ENCODE results near the gene DUSP9. TPM values are rescaled to one million over a fixed set of nuclear protein-coding genes. Genes with fewer than 3 reads are reported as not detected.
A peak's percentile ranks its signal among the peaks of the same experiment; 100 is the strongest.
"Not testable (repeated sequence)": the region's sequence is repeated elsewhere in the genome, so short reads cannot be mapped to it uniquely, and the experiment has no call there.

The DUSP9 gene
- total RNA-seq = under 1 TPM; 0.11 to 0.42 (median 0.33) TPM

GRCh38 chrX:153646620-153647373, at the start of gene DUSP9:
TSS of gene DUSP9 (plus strand) at chrX:153647203. CDS start at chrX:153647954, 751 bp downstream.
- Mint-ChIP-seq H3K9me3 (no peaks in the 10 kb centered on the region), H3K36me3 (ENCODE audit: insufficient read depth) (no peaks in the 10 kb centered on the region), H3K4me1 (ENCODE audit: low read depth) (peaks cover 5% of the 10 kb centered on the region), H3K4me3 (no peak within 1 kb of the TSS), H3K27me3 (ENCODE audit: low read depth) (peaks cover 33% of the 10 kb centered on the region)
- ATAC-seq = peak; percentile 37 to 38
- peak; percentile 9 for DNase-seq

- DNase-seq = no peak
- Mint-ChIP-seq H3K4me1 (ENCODE audit: low read depth) (peaks cover 40% of the 10 kb centered on the region), H3K36me3 (ENCODE audit: insufficient read depth) (peaks cover 7% of the 10 kb centered on the region), H3K4me3 (peak within 1 kb of the TSS; percentile 87), H3K9me3 (no peaks in the 10 kb centered on the region), H3K27me3 (ENCODE audit: low read depth) (no peaks in the 10 kb centered on the region)
- peak; percentile 74 to 75 for ATAC-seq
These were observed 48.3 kb upstream of the DUSP9 start, which contains the start of gene CCNQ for GRCh38 chrX:153598541-153599191. TSS of gene CCNQ (minus strand) at chrX:153599139. CDS start at chrX:153599073, 66 bp downstream.

- H3K36me3 Mint-ChIP-seq (ENCODE audit: insufficient read depth) = peaks cover 5% of the 10 kb centered on the region
- peak; percentile 83 for DNase-seq
- no peaks in the 10 kb centered on the region for H3K27me3 Mint-ChIP-seq (ENCODE audit: low read depth)
- ATAC-seq = peak; percentile 87 to 89
- H3K4me3 Mint-ChIP-seq = peak overlapping the region; percentile 80
- H3K9me3 Mint-ChIP-seq = no peaks in the 10 kb centered on the region
- H3K4me1 Mint-ChIP-seq (ENCODE audit: low read depth) = peaks cover 46% of the 10 kb centered on the region
These were observed 47.6 kb upstream of the DUSP9 start for GRCh38 chrX:153599192-153600031.

- Mint-ChIP-seq H3K4me3 (peak overlapping the region; percentile 80), H3K9me3 (no peaks in the 10 kb centered on the region), H3K27me3 (ENCODE audit: low read depth) (no peaks in the 10 kb centered on the region), H3K36me3 (ENCODE audit: insufficient read depth) (peaks cover 5% of the 10 kb centered on the region), H3K4me1 (ENCODE audit: low read depth) (peaks cover 48% of the 10 kb centered on the region)
- ATAC-seq (no peak), DNase-seq (no peak)
These were observed 47.0 kb upstream of the DUSP9 start for GRCh38 chrX:153600032-153600373.

GRCh38 chrX:153600921-153601320, 46.1 kb upstream of the DUSP9 start:
- no peak overlapping the region for H3K4me3 Mint-ChIP-seq

GRCh38 chrX:153601511-153602110, 45.4 kb upstream of the DUSP9 start:
- Mint-ChIP-seq H3K9me3 (no peaks in the 10 kb centered on the region), H3K4me3 (no peak overlapping the region), H3K36me3 (ENCODE audit: insufficient read depth) (no peaks in the 10 kb centered on the region), H3K27me3 (ENCODE audit: low read depth) (no peaks in the 10 kb centered on the region), H3K4me1 (ENCODE audit: low read depth) (peaks cover 41% of the 10 kb centered on the region)
- DNase-seq (no peak), ATAC-seq (no peak)

More at GRCh38 chrX:153600921-153601320, 46.1 kb upstream of the DUSP9 start:
- Mint-ChIP-seq H3K27me3 (ENCODE audit: low read depth) (no peaks in the 10 kb centered on the region), H3K36me3 (ENCODE audit: insufficient read depth) (peaks cover under 1% of the 10 kb centered on the region), H3K9me3 (no peaks in the 10 kb centered on the region), H3K4me1 (ENCODE audit: low read depth) (peaks cover 45% of the 10 kb centered on the region)
- no peak for ATAC-seq
- no peak for DNase-seq

- Mint-ChIP-seq H3K27me3 (ENCODE audit: low read depth) (no peaks in the 10 kb centered on the region), H3K4me1 (ENCODE audit: low read depth) (peaks cover 32% of the 10 kb centered on the region), H3K36me3 (ENCODE audit: insufficient read depth) (no peaks in the 10 kb centered on the region), H3K9me3 (no peaks in the 10 kb centered on the region), H3K4me3 (no peak overlapping the region)
- no peak for ATAC-seq
- no peak for DNase-seq
These were observed 44.4 kb upstream of the DUSP9 start for GRCh38 chrX:153602601-153603000.

GRCh38 chrX:153603131-153603656, 43.8 kb upstream of the DUSP9 start:
- Mint-ChIP-seq H3K9me3 (no peaks in the 10 kb centered on the region), H3K4me3 (no peak overlapping the region), H3K36me3 (ENCODE audit: insufficient read depth) (no peaks in the 10 kb centered on the region), H3K4me1 (ENCODE audit: low read depth) (peaks cover 26% of the 10 kb centered on the region), H3K27me3 (ENCODE audit: low read depth) (no peaks in the 10 kb centered on the region)
- ATAC-seq (no peak), DNase-seq (no peak)

- not testable (repeated sequence) for H3K4me3 Mint-ChIP-seq
These were observed 42.2 kb upstream of the DUSP9 start for GRCh38 chrX:153604666-153605380.

GRCh38 chrX:153606503-153606902, 40.5 kb upstream of the DUSP9 start:
- Mint-ChIP-seq H3K36me3 (ENCODE audit: insufficient read depth) (no peaks in the 10 kb centered on the region), H3K9me3 (no peaks in the 10 kb centered on the region)
- no peak for DNase-seq

More at GRCh38 chrX:153604666-153605380, 42.2 kb upstream of the DUSP9 start:
- not testable (repeated sequence) for H3K36me3 Mint-ChIP-seq (ENCODE audit: insufficient read depth); DNase-seq; H3K9me3 Mint-ChIP-seq; ATAC-seq; H3K27me3 Mint-ChIP-seq (ENCODE audit: low read depth)
- H3K4me1 Mint-ChIP-seq (ENCODE audit: low read depth) = peaks cover 31% of the 10 kb centered on the region

GRCh38 chrX:153608376-153608775, 38.6 kb upstream of the DUSP9 start:
- no peak for ATAC-seq

More at GRCh38 chrX:153606503-153606902, 40.5 kb upstream of the DUSP9 start:
- Mint-ChIP-seq H3K4me3 (no peak overlapping the region), H3K27me3 (ENCODE audit: low read depth) (no peaks in the 10 kb centered on the region), H3K4me1 (ENCODE audit: low read depth) (peaks cover 24% of the 10 kb centered on the region)
- no peak for ATAC-seq

GRCh38 chrX:153608806-153609205, 38.2 kb upstream of the DUSP9 start:
- no peaks in the 10 kb centered on the region for H3K27me3 Mint-ChIP-seq (ENCODE audit: low read depth)
- H3K9me3 Mint-ChIP-seq = no peaks in the 10 kb centered on the region
- H3K4me1 Mint-ChIP-seq (ENCODE audit: low read depth) = peaks cover 14% of the 10 kb centered on the region
- DNase-seq = no peak
- no peak overlapping the region for H3K4me3 Mint-ChIP-seq
- H3K36me3 Mint-ChIP-seq (ENCODE audit: insufficient read depth) = no peaks in the 10 kb centered on the region
- no peak for ATAC-seq

More at GRCh38 chrX:153608376-153608775, 38.6 kb upstream of the DUSP9 start:
- no peak for DNase-seq
- Mint-ChIP-seq H3K27me3 (ENCODE audit: low read depth) (no peaks in the 10 kb centered on the region), H3K36me3 (ENCODE audit: insufficient read depth) (no peaks in the 10 kb centered on the region), H3K9me3 (no peaks in the 10 kb centered on the region), H3K4me3 (no peak overlapping the region), H3K4me1 (ENCODE audit: low read depth) (peaks cover 19% of the 10 kb centered on the region)
